Astrocyte of the cerebellum (primary cell): ENCODE measurements around the gene HHATL.

Experiments used
- DNase-seq: peaks from one replicate; pipeline ENCODE4 v3.0.0-alpha.2; 2011; ENCODE audit warnings: low read depth
- H3K4me3 ChIP-seq: 2 replicates; pipeline ENCODE4 v1.5.1; 2011; ENCODE audit warnings: mild to moderate bottlenecking, low read depth, low read length, moderate library complexity
- CTCF ChIP-seq: IDR thresholded peaks from 2 replicates; pipeline ENCODE4 v1.5.1; 2012; ENCODE audit warnings: low read length, low read depth, moderate library complexity, mild to moderate bottlenecking; ENCODE audit errors: missing control alignments
- in situ Hi-C: cut with HindIII; loops from 2 replicates; pipeline ENCODE4 v1.10.0; 2017; ENCODE audit warnings: low sequenced_read_pairs

The HHATL gene

GRCh38 chr3:42661593-42662022, 41.0 kb downstream of the HHATL start:
- in situ Hi-C loops: loop anchor here (5.0 kb wide), 1 partner anchor 96 kb away; no protein-coding TSS in a partner anchor
- H3K4me3 ChIP-seq: no peak overlapping the region
- no peak for TF ChIP-seq CTCF
- no peak for DNase-seq

GRCh38 chr3:42660898-42661297, 41.7 kb downstream of the HHATL start:
- DNase-seq: no peak
- in situ Hi-C loops: loop anchor here (5.0 kb wide), 1 partner anchor 96 kb away; no protein-coding TSS in a partner anchor
- no peak for TF ChIP-seq CTCF
- H3K4me3 ChIP-seq: no peak overlapping the region

DNA sequence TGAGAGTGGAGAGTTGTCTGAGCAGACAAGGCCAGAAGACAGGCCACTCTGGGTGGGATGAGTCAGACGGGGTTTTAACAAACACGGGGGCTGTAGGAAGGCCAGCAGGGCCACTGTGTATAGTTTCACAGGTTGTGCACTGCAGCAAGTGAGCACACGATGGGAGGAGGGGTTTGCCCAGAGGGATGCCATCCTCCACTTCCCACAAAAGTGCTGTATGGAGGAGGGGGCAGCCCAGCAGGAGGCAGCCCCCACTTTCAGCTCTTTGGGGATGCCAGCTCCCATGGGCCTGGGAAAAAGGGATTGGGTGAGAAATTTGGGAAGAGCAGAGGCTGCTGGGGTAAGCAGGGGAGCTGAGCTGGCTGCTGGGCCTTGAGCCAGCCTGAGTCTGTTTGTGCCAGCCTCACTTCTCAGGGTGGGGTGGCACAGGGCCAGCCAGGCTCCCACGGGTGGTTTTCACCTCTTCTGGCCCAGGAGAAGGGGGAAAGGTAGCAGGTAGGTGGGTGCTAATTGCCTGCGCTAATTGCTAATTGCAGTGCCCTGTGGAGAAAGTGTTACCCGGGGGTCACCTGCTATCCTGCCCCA, 42.4 kb downstream of the HHATL start:
- in situ Hi-C loops: loop anchor here (5.0 kb wide), 1 partner anchor 97 kb away; no protein-coding TSS in a partner anchor
- H3K4me3 ChIP-seq: no peak overlapping the region
- DNase-seq: no peak
- no peak for TF ChIP-seq CTCF

GRCh38 chr3:42659451-42660130, 43.0 kb downstream of the HHATL start:
- in situ Hi-C loops: loop anchor here (5.0 kb wide), 1 partner anchor 98 kb away; no protein-coding TSS in a partner anchor
- no peak for DNase-seq
- TF ChIP-seq CTCF: no peak
- H3K4me3 ChIP-seq: no peak overlapping the region

DNA sequence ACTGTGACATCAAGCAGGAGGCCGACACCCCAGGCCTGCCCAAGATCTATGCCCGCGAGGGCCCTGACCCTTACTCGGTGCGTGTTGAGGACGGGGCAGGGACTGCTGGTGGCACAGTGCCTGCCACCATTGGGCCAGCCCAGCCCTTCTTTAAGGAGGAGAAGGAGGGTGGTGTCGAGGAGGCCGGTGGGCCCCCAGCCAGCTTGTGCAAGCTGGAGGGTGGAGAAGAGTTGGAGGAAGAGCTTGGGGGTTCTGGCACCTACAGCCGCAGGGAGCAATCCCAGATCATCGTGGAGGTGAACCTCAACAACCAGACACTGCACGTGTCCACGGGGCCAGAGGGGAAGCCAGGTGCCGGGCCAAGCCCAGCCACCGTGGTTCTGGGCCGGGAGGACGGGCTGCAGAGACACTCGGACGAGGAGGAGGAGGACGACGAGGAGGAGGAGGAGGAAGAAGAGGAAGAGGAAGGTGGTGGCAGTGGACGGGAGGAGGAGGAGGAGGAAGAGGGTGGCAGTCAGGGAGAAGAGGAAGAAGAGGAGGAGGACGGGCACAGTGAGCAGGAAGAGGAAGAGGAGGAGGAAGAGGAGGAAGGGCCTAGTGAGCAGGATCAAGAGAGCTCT, 43.7 kb downstream of the HHATL start:
- no peak overlapping the region for H3K4me3 ChIP-seq
- DNase-seq: no peak
- in situ Hi-C loops: no loop called here
- no peak for TF ChIP-seq CTCF

DNA sequence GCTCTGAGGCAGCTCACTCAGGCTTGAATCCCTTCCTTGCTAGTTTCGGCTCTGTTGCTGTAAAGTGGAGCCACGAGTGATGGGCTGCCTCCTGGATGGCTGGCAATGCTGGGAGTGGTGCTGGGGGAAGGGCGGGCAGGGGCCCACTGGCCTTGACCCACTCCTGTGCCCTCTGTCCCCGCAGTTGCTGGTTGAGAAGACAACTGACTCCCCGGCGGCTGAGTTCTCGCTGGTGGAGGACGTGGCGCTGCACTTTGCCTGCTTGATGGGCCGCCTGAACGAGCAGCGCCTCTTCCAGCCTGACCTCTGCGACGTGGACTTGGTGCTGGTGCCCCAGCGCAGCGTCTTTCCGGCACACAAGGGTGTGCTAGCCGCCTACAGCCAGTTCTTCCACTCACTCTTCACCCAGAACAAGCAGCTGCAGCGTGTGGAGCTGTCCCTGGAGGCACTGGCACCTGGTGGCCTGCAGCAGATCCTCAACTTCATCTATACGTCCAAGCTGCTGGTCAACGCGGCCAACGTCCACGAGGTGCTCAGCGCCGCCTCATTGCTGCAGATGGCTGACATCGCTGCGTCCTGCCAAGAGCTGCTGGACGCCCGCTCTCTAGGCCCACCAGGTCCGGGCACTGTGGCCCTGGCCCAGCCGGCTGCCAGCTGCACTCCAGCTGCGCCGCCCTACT, 44.4 kb downstream of the HHATL start:
- H3K4me3 ChIP-seq: no peak overlapping the region
- no peak for DNase-seq
- in situ Hi-C loops: no loop called here
- TF ChIP-seq CTCF: no peak
